Activated CD4-positive, alpha-beta T cell treated with anti-CD3 and anti-CD28 coated beads for 36 hours (primary cell): Measurements from ENCODE around the gene CCNB1IP1. TPM values are rescaled to one million over a fixed set of nuclear protein-coding genes. Genes with fewer than 3 reads are reported as not detected.
A peak's percentile ranks its signal among the peaks of the same experiment; 100 is the strongest.
"Not testable (repeated sequence)": the region's sequence is repeated elsewhere in the genome, so short reads cannot be mapped to it uniquely, and the experiment has no call there.

Experiments used
- ATAC-seq: fragments of 200-7000 bp; cut with Tn5 transposase; one replicate; pipeline ENCODE4 v1.10.0; 2021; ENCODE audit warnings: mild to moderate bottlenecking, moderate library complexity
- CTCF ChIA-PET: fragments of 350-600 bp; sonication (Branson Sonifier 250); formaldehyde crosslinking; loops from one replicate; lab custom pipeline; 2021; ENCODE audit warnings: antibody characterized with exemption; lab: Charles Lee
- POLR2A ChIA-PET: fragments of 350-600 bp; sonication (Branson Sonifier 250); formaldehyde crosslinking; loops from one replicate; lab custom pipeline; 2021; ENCODE audit warnings: antibody characterized with exemption, inconsistent platforms; lab: Charles Lee
- DNase-seq: peaks from one replicate; pipeline ENCODE4 v3.0.0-alpha.2; 2020
- H3K27ac Mint-ChIP-seq: one replicate; pipeline ENCODE4 v1.8.0; 2021; ENCODE audit warnings: mixed read lengths
- H3K27me3 Mint-ChIP-seq: one replicate; pipeline ENCODE4 v1.8.0; 2021; ENCODE audit warnings: mixed read lengths
- H3K36me3 Mint-ChIP-seq: one replicate; pipeline ENCODE4 v1.8.0; 2021; ENCODE audit warnings: low read depth, mixed read lengths
- H3K4me1 Mint-ChIP-seq: one replicate; pipeline ENCODE4 v1.8.0; 2021; ENCODE audit warnings: mixed read lengths
- H3K4me3 Mint-ChIP-seq: one replicate; pipeline ENCODE4 v1.8.0; 2021; ENCODE audit warnings: mild to moderate bottlenecking, moderate library complexity, mixed read lengths
- H3K9me3 Mint-ChIP-seq: one replicate; pipeline ENCODE4 v1.8.0; 2021; ENCODE audit warnings: low read depth, mixed read lengths
- intact Hi-C, 2 experiments: fragments of 100-400 bp; cut with DNase I in 1 of 2; cut with micrococcal nuclease in 1 of 2; formaldehyde crosslinking; loops; one replicate each; pipeline versions ENCODE4 v1.14.2 to v1.15.1; 2022 to 2024; cut with DNase I, micrococcal nuclease
- total RNA-seq, 2 experiments: library from RNA; stranded (reverse); gene quantifications; one replicate each; pipeline ENCODE4 v1.2.3, GENCODE V29; 2021

CCNB1IP1 gene
- total RNA-seq, 2 experiments from 2014 or later, result 57.4 to 67.0 TPM

- intact Hi-C loops, result no loop called here
- no peaks in the 10 kb centered on the region for H3K27me3 Mint-ChIP-seq
- no peak overlapping the region for H3K27ac Mint-ChIP-seq
- ATAC-seq (no peak), DNase-seq (no peak)
- no peaks in the 10 kb centered on the region for H3K9me3 Mint-ChIP-seq
- CTCF ChIA-PET, result interaction anchor here (0.6 to 1.6 kb wide), 3 partner anchors 26 to 29 kb away, joined by 3 read pairs; no protein-coding TSS in a partner anchor
- POLR2A ChIA-PET, result interaction anchor here (0.7 to 3.1 kb wide), 2 partner anchors 13 to 58 kb away, joined by 4 to 9 read pairs; partner anchors contain the start of gene PARP2
- H3K4me3 Mint-ChIP-seq, result no peak overlapping the region
- peaks cover 6% of the 10 kb centered on the region for H3K4me1 Mint-ChIP-seq
- peaks cover 73% of the 10 kb centered on the region for H3K36me3 Mint-ChIP-seq
Measured at GRCh38 chr14:20356422-20356821, 23.3 kb upstream of the CCNB1IP1 start.

DNA sequence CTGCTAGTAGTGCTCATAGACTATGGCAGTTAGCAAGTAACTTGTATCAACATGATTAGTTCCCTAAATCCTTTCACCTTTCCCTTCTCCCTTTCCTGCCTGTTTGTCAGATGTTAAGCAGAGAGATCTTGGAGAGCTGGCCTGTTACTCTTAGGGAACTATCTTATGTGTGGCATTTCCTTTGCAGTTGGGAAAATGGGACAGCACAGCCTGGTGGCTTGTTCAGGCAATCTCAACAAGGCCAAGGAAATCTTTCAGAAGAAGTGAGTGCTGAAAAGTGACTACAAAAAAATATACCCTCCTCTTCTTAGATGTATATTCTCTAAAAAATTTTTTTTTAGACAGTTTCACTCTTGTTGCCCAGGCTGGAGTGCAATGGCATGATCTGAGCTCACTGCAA is 17.8 kb upstream of the CCNB1IP1 start:
- no peaks in the 10 kb centered on the region for H3K9me3 Mint-ChIP-seq
- H3K36me3 Mint-ChIP-seq, result peaks cover 60% of the 10 kb centered on the region
- ChIA-PET POLR2A (interaction anchor here (0.6 kb wide), 1 partner anchor 16 kb away, joined by 3 read pairs; no protein-coding TSS in a partner anchor), CTCF (interaction anchor here (2.5 kb wide), 1 partner anchor 23 kb away, joined by 7 read pairs; no protein-coding TSS in a partner anchor)
- H3K27me3 Mint-ChIP-seq, result no peaks in the 10 kb centered on the region
- no peak for DNase-seq
- no peaks in the 10 kb centered on the region for H3K4me1 Mint-ChIP-seq
- H3K27ac Mint-ChIP-seq, result no peak overlapping the region
- no peak overlapping the region for H3K4me3 Mint-ChIP-seq
- intact Hi-C loops, result no loop called here
- no peak for ATAC-seq

- ChIA-PET CTCF (interaction anchor here (0.6 to 1.9 kb wide), 3 partner anchors 67 to 271 kb away, joined by 3 to 6 read pairs (median 3); no protein-coding TSS in a partner anchor), POLR2A (interaction anchor here (0.6 kb wide), 1 partner anchor 17 kb away, joined by 3 read pairs; no protein-coding TSS in a partner anchor)
- peaks cover 5% of the 10 kb centered on the region for H3K4me1 Mint-ChIP-seq
- H3K27me3 Mint-ChIP-seq, result no peaks in the 10 kb centered on the region
- DNase-seq (no peak), ATAC-seq (no peak)
- peaks cover 60% of the 10 kb centered on the region for H3K36me3 Mint-ChIP-seq
- intact Hi-C loops, result no loop called here
- no peaks in the 10 kb centered on the region for H3K9me3 Mint-ChIP-seq
- H3K4me3 Mint-ChIP-seq, result no peak overlapping the region
- peak overlapping the region; percentile 2 for H3K27ac Mint-ChIP-seq
Measured at GRCh38 chr14:20350282-20350681, 17.2 kb upstream of the CCNB1IP1 start.

DNA sequence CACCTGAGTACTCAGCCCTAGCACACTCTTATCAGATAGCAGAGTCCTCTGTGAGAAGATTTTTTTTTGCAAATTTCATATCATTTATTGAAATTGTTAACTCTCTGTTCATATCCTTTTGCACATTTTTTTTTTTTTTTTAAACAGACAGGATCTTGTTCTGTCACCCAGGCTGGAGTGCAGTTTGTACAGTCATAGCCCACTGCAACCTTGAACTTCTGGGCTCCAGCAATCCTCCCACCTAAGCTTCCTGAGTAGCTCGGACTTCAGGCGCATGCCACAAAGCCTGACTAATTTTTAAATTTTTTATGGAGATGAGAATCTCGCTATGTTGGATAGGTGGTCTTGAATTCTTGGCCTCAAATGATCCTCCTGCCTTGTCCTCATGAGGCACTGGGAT is 14.7 kb upstream of the CCNB1IP1 start:
- peaks cover 17% of the 10 kb centered on the region for H3K4me1 Mint-ChIP-seq
- POLR2A ChIA-PET, result no interaction called here
- H3K36me3 Mint-ChIP-seq, result peaks cover 56% of the 10 kb centered on the region
- H3K27ac Mint-ChIP-seq, result no peak overlapping the region
- no peaks in the 10 kb centered on the region for H3K27me3 Mint-ChIP-seq
- DNase-seq (no peak), ATAC-seq (no peak)
- H3K9me3 Mint-ChIP-seq, result no peaks in the 10 kb centered on the region
- CTCF ChIA-PET, result no interaction called here
- intact Hi-C loops, result no loop called here
- no peak overlapping the region for H3K4me3 Mint-ChIP-seq

GRCh38 chr14:20346713-20347112 is 13.6 kb upstream of the CCNB1IP1 start:
- DNase-seq (no peak), ATAC-seq (no peak)
- POLR2A ChIA-PET, result no interaction called here
- Mint-ChIP-seq H3K4me3 (no peak overlapping the region), H3K4me1 (peaks cover 17% of the 10 kb centered on the region), H3K9me3 (no peaks in the 10 kb centered on the region), H3K36me3 (peaks cover 47% of the 10 kb centered on the region), H3K27me3 (no peaks in the 10 kb centered on the region), H3K27ac (no peak overlapping the region)
- CTCF ChIA-PET, result no interaction called here
- intact Hi-C loops, result no loop called here

DNA sequence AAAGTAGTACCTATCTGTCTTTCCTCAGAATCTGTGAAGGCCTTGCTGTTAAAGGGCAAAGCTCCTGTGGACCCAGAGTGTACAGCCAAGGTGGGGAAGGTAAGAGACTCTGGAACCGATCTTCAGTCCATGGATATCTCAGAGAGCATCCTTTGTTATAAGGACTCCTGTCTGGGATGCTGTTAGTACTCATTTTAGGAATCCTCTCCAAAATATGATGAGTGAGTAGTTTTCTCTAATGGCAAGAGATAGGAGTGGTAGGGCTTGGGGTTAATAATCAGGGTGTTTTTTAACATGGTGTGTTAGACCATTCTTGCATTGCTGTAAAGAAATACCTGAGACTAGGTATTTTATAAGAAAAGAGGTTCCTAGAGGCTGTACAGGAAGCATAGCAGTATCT is 12.3 kb upstream of the CCNB1IP1 start:
- H3K27ac Mint-ChIP-seq, result peak overlapping the region; percentile 16
- ATAC-seq (no peak), DNase-seq (no peak)
- H3K4me1 Mint-ChIP-seq, result peaks cover 20% of the 10 kb centered on the region
- ChIA-PET CTCF (interaction anchor here (4.4 kb wide), 1 partner anchor 12 kb away, joined by 32 read pairs; the partner anchor contains the start of gene CCNB1IP1), POLR2A (no interaction called here)
- H3K27me3 Mint-ChIP-seq, result no peaks in the 10 kb centered on the region
- H3K4me3 Mint-ChIP-seq, result no peak overlapping the region
- intact Hi-C loops, result no loop called here
- H3K36me3 Mint-ChIP-seq, result peaks cover 39% of the 10 kb centered on the region
- H3K9me3 Mint-ChIP-seq, result no peaks in the 10 kb centered on the region

- DNase-seq (no peak), ATAC-seq (no peak)
- Mint-ChIP-seq H3K4me1 (peaks cover 20% of the 10 kb centered on the region), H3K27ac (peak overlapping the region; percentile 92), H3K36me3 (peaks cover 30% of the 10 kb centered on the region), H3K4me3 (peak overlapping the region; percentile 89), H3K9me3 (no peaks in the 10 kb centered on the region), H3K27me3 (no peaks in the 10 kb centered on the region)
- POLR2A ChIA-PET, result interaction anchor here (1.1 to 2.5 kb wide), 13 partner anchors 11 to 341 kb away, joined by 4 to 49 read pairs (median 7); partner anchors contain the start of genes APEX1, CCNB1IP1, OSGEP and PIP4P1
- intact Hi-C loops, result loop anchor here (1.0 to 5.0 kb wide), 17 partner anchors 11 to 759 kb away; partner anchors contain the start of genes APEX1 (in 2 of the 2), CCNB1IP1 (in 2 of the 2), PNP (in 2 of the 2) and TEP1 (in 2 of the 2)
- CTCF ChIA-PET, result interaction anchor here (0.9 to 6.9 kb wide), 15 partner anchors 11 to 627 kb away, joined by 3 to 81 read pairs (median 6); partner anchors contain the start of genes APEX1, CCNB1IP1, OSGEP and PIP4P1
Measured at GRCh38 chr14:20343862-20344220, 10.8 kb upstream of the CCNB1IP1 start.

- Mint-ChIP-seq H3K9me3 (no peaks in the 10 kb centered on the region), H3K36me3 (peaks cover 28% of the 10 kb centered on the region), H3K27me3 (no peaks in the 10 kb centered on the region), H3K27ac (peak within 1 kb of the TSS; percentile 92), H3K4me3 (peak within 1 kb of the TSS; percentile 89), H3K4me1 (peaks cover 20% of the 10 kb centered on the region)
- DNase-seq, result peak; percentile 97
- ATAC-seq, result peak; percentile 95
- ChIA-PET POLR2A (interaction anchor here (0.7 to 2.5 kb wide), 21 partner anchors 10 to 1169 kb away, joined by 3 to 49 read pairs (median 5); partner anchors contain the start of genes APEX1, CCNB1IP1, CHD8 and OSGEP), CTCF (interaction anchor here (0.6 to 6.9 kb wide), 20 partner anchors 10 to 628 kb away, joined by 3 to 81 read pairs (median 6); partner anchors contain the start of genes APEX1, CCNB1IP1, OSGEP and PIP4P1)
- intact Hi-C loops, result loop anchor here (1.0 to 5.0 kb wide), 17 partner anchors 10 to 760 kb away; partner anchors contain the start of genes APEX1 (in 2 of the 2), CCNB1IP1 (in 2 of the 2), PNP (in 2 of the 2) and TEP1 (in 2 of the 2)
Measured at GRCh38 chr14:20343092-20343861, 10.2 kb upstream of the CCNB1IP1 start, which contains the start of gene PARP2. PARP2 (plus strand) TSS chr14:20343635; CDS start chr14:20343642, 7 bp downstream.

DNA sequence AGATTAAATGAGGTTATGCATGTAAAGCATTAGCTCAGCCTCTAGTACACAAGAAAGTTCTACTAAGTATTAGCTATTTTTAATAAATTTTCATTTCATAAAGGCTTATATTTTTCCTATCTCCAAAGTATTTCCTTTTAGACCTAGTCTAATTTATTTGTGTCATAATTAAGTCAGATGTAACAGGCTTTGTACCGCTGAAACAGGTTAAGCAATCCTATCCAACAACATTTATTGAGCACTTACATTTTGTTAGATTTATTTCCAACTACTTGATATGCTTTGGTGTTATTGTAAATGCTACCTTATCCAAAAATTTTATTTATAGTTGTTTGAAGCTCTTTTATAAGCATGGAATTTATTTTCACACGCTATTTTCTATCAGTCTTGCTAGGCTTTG is 8.6 kb upstream of the CCNB1IP1 start:
- Mint-ChIP-seq H3K27me3 (no peaks in the 10 kb centered on the region), H3K36me3 (peaks cover 20% of the 10 kb centered on the region), H3K9me3 (no peaks in the 10 kb centered on the region), H3K4me1 (peaks cover 20% of the 10 kb centered on the region), H3K4me3 (peak overlapping the region; percentile 89), H3K27ac (no peak overlapping the region)
- ATAC-seq (no peak), DNase-seq (no peak)
- intact Hi-C loops, result loop anchor here (2.0 to 5.0 kb wide), 5 partner anchors 15 to 761 kb away; no protein-coding TSS in a partner anchor
- ChIA-PET CTCF (interaction anchor here (0.7 to 6.9 kb wide), 13 partner anchors 9 to 350 kb away, joined by 3 to 81 read pairs (median 3); partner anchors contain the start of genes CCNB1IP1, PIP4P1, TEP1 and TTC5), POLR2A (interaction anchor here (0.6 kb wide), 1 partner anchor 76 kb away, joined by 3 read pairs; no protein-coding TSS in a partner anchor)

- peaks cover 16% of the 10 kb centered on the region for H3K36me3 Mint-ChIP-seq
- POLR2A ChIA-PET, ATAC-seq, H3K27me3 Mint-ChIP-seq, DNase-seq, H3K9me3 Mint-ChIP-seq, H3K27ac Mint-ChIP-seq, H3K4me3 Mint-ChIP-seq: not testable (repeated sequence)
- intact Hi-C loops, result loop anchor here in 1 of 2 experiments (5.0 kb wide), 1 partner anchor 291 kb away; no protein-coding TSS in a partner anchor
- H3K4me1 Mint-ChIP-seq, result peaks cover 20% of the 10 kb centered on the region
- CTCF ChIA-PET, result interaction anchor here (0.8 to 6.9 kb wide), 11 partner anchors 8 to 350 kb away, joined by 3 to 81 read pairs (median 4); partner anchors contain the start of genes CCNB1IP1, PIP4P1 and TEP1
Measured at GRCh38 chr14:20341032-20341431, 8.0 kb upstream of the CCNB1IP1 start.
